ENCODE measurements around the gene MED13L. TPM values are rescaled to one million over a fixed set of nuclear protein-coding genes. Genes with fewer than 3 reads are reported as not detected.

The MED13L gene
- total and polyA plus RNA-seq, 2 donors (not counting 1 experiment from before 2014, with no cell fraction given), result 56.5 to 97.3 TPM

- H2AFZ ChIP-seq (ENCODE audit: low read length), result peak overlapping the region; percentile 78
- H3K9me3 ChIP-seq (ENCODE audit: control insufficient read depth, insufficient read depth, low read depth, low read length), result no peaks in the 10 kb centered on the region
- H3K27me3 ChIP-seq (ENCODE audit: control insufficient read depth, insufficient read depth, low read length), result no peaks in the 10 kb centered on the region
- no peak for TF ChIP-seq EZH2 (IDR thresholded peaks at IDR 0.05; ENCODE audit: low read length, missing control alignments)
- TF ChIP-seq, protein P1, sequence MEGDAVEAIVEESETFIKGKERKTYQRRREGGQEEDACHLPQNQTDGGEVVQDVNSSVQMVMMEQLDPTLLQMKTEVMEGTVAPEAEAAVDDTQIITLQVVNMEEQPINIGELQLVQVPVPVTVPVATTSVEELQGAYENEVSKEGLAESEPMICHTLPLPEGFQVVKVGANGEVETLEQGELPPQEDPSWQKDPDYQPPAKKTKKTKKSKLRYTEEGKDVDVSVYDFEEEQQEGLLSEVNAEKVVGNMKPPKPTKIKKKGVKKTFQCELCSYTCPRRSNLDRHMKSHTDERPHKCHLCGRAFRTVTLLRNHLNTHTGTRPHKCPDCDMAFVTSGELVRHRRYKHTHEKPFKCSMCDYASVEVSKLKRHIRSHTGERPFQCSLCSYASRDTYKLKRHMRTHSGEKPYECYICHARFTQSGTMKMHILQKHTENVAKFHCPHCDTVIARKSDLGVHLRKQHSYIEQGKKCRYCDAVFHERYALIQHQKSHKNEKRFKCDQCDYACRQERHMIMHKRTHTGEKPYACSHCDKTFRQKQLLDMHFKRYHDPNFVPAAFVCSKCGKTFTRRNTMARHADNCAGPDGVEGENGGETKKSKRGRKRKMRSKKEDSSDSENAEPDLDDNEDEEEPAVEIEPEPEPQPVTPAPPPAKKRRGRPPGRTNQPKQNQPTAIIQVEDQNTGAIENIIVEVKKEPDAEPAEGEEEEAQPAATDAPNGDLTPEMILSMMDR (conservative IDR thresholded peaks at IDR 0.05 in 1 of 2, IDR thresholded peaks at IDR 0.05 in 1 of 2; ENCODE audit: low read depth in 1 of 2, low read length in 2 of 2), result no peak
- peaks cover 36% of the 10 kb centered on the region for H3K79me2 ChIP-seq (ENCODE audit: control insufficient read depth, insufficient read depth, low read length)
- H3K27ac ChIP-seq (ENCODE audit: insufficient read depth, low read length), result peak overlapping the region; percentile 32
- peak overlapping the region; percentile 64 for H3K4me2 ChIP-seq (ENCODE audit: extremely low read depth, insufficient read depth, low read length)
- peaks cover 4% of the 10 kb centered on the region for H3K4me1 ChIP-seq (ENCODE audit: control insufficient read depth, extremely low read depth, insufficient read depth, low read length)
- peak overlapping the region; percentile 77 for H3K9ac ChIP-seq (ENCODE audit: insufficient read depth, low read length)
- H3K36me3 ChIP-seq (ENCODE audit: control insufficient read depth, insufficient read depth, low read length), result no peaks in the 10 kb centered on the region
- DNase-seq (ENCODE audit: low read depth in 2 of 2), result no peak
- peak overlapping the region; percentile 34 to 50 (median 47) for H3K4me3 ChIP-seq (replicated peaks in 1 of 4; ENCODE audit: control extremely low read depth in 1 of 4, insufficient read depth in 1 of 4, low read depth in 3 of 4, low read length in 4 of 4)
- H4K20me1 ChIP-seq (ENCODE audit: control insufficient read depth, extremely low read depth, insufficient read depth, low read length), result peaks cover 11% of the 10 kb centered on the region
Observed at GRCh38 chr12:116278279-116278626, 760 bp upstream of the MED13L start.

DNA sequence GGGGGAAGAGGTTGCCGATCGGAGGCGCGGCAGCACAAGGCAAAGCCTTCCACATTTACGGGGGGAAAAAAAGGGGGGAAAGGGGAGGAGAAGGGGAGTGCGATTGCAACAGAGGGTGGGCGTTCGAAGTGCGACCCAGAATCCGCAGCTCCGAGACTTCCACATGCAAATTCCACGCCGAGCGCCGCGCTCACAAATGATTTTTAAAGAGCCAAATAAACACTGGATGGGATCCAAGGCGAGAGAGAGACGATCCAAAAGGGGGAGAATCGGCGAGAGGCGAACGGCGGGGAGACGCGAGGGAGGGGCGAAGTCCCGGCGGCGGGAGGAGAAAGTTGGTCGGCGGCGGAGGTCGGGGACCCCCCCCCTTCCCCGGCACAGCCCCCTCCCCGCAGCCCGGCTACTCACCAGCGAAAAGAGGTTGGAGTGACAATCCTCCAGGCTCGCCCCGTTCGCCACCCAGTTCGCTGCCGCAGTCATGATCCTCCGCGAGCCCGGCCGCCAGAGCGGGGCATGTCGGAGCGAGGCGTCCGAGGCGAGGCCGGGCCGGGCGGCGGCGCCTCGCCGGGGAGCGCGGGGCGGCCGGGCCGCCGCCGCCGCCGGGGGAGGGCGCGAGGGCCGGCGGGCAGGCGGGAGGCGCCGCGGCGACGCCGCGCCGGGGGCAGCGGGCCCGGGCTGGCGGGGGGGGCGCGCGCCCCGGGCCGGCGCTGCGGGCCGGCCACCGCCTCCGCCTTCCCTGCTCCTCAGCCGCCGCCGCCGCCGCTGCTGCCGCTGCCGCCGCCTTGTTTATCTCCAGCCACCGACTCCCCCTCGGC lies 634 bp downstream of the MED13L start:
- DNase-seq (ENCODE audit: low read depth in 2 of 2), result peak; percentile 67 to 73
- peak overlapping the region; percentile 80 to 95 (median 90) for H3K4me3 ChIP-seq (replicated peaks in 1 of 4; ENCODE audit: control extremely low read depth in 1 of 4, insufficient read depth in 1 of 4, low read depth in 3 of 4, low read length in 4 of 4)
- no peak for TF ChIP-seq EZH2 (IDR thresholded peaks at IDR 0.05; ENCODE audit: low read length, missing control alignments)
- TF ChIP-seq, protein P1 (conservative IDR thresholded peaks at IDR 0.05 in 1 of 2, IDR thresholded peaks at IDR 0.05 in 1 of 2; ENCODE audit: low read depth in 1 of 2, low read length in 2 of 2), result no peak
- peak overlapping the region; percentile 71 for H3K27ac ChIP-seq (ENCODE audit: insufficient read depth, low read length)
- H3K9ac ChIP-seq (ENCODE audit: insufficient read depth, low read length), result peak overlapping the region; percentile 70
- peaks cover 50% of the 10 kb centered on the region for H3K79me2 ChIP-seq (ENCODE audit: control insufficient read depth, insufficient read depth, low read length)
- H3K9me3 ChIP-seq (ENCODE audit: control insufficient read depth, insufficient read depth, low read depth, low read length), result no peaks in the 10 kb centered on the region
- no peaks in the 10 kb centered on the region for H3K36me3 ChIP-seq (ENCODE audit: control insufficient read depth, insufficient read depth, low read length)
- no peak overlapping the region for H2AFZ ChIP-seq (ENCODE audit: low read length)
- peak overlapping the region; percentile 81 for H3K4me2 ChIP-seq (ENCODE audit: extremely low read depth, insufficient read depth, low read length)
- H3K4me1 ChIP-seq (ENCODE audit: control insufficient read depth, extremely low read depth, insufficient read depth, low read length), result peaks cover 4% of the 10 kb centered on the region
- H4K20me1 ChIP-seq (ENCODE audit: control insufficient read depth, extremely low read depth, insufficient read depth, low read length), result peaks cover 11% of the 10 kb centered on the region
- H3K27me3 ChIP-seq (ENCODE audit: control insufficient read depth, insufficient read depth, low read length), result no peaks in the 10 kb centered on the region

DNA sequence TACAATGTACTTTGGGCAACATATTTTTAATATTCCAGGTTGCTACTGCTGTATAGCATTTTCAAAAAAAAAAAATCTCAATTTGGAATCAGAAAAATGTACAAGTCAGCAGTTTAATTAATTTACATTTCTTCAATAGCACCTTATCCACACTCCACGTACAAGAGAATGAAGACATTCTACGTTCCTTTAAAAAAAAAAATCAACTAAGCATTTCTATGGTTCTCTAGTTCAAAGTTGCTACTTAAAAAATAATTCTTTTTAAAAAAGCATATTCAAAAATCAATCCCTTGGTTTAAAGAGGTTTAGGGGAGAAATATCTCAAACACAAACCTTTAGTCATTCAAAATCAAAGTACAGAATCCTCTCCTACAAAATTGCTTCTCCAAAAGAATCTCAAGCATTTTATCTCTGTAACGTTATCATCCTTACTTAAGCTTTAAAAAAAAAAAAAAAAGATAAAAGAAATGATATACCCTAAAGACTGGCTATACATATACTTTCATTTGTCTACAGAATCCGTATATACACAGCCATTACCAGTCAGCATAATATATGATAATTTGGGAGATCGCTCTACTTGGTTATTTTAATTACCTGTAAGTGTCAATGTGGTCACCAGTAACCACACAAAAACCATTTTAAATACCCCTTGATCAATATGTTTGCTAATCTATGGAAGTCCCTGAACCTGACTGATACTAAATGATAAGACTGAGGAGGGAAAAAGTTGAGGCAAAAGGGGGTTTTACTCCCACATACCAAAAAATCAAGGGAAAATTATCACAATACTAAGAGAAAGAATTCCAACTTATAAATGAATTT lies 2.7 kb downstream of the MED13L start:
- no peak overlapping the region for H3K27ac ChIP-seq (ENCODE audit: insufficient read depth, low read length)

More for the DNA sequence above, 2.7 kb downstream of the MED13L start:
- Histone ChIP-seq H3K27me3 (ENCODE audit: control insufficient read depth, insufficient read depth, low read length) (no peaks in the 10 kb centered on the region), H3K9ac (ENCODE audit: insufficient read depth, low read length) (no peak overlapping the region), H3K4me1 (ENCODE audit: control insufficient read depth, extremely low read depth, insufficient read depth, low read length) (peaks cover 4% of the 10 kb centered on the region), H3K79me2 (ENCODE audit: control insufficient read depth, insufficient read depth, low read length) (peaks cover 69% of the 10 kb centered on the region), H3K36me3 (ENCODE audit: control insufficient read depth, insufficient read depth, low read length) (no peaks in the 10 kb centered on the region), H3K4me2 (ENCODE audit: extremely low read depth, insufficient read depth, low read length) (peak overlapping the region; percentile 81), H2AFZ (ENCODE audit: low read length) (no peak overlapping the region), H3K9me3 (ENCODE audit: control insufficient read depth, insufficient read depth, low read depth, low read length) (no peaks in the 10 kb centered on the region), H3K4me3 (replicated peaks in 1 of 4; ENCODE audit: control extremely low read depth in 1 of 4, insufficient read depth in 1 of 4, low read depth in 3 of 4, low read length in 4 of 4) (peak overlapping the region; percentile 80 to 95 (median 90)), H4K20me1 (ENCODE audit: control insufficient read depth, extremely low read depth, insufficient read depth, low read length) (peaks cover 11% of the 10 kb centered on the region)
- no peak for DNase-seq (ENCODE audit: low read depth in 2 of 2)
- TF ChIP-seq EZH2 (IDR thresholded peaks at IDR 0.05; ENCODE audit: low read length, missing control alignments), result no peak
- TF ChIP-seq, protein P1 (conservative IDR thresholded peaks at IDR 0.05 in 1 of 2, IDR thresholded peaks at IDR 0.05 in 1 of 2; ENCODE audit: low read depth in 1 of 2, low read length in 2 of 2), result no peak
